IMR-90 (cell line): Measurements from ENCODE around the gene COL17A1. TPM values are rescaled to one million over a fixed set of nuclear protein-coding genes. Genes with fewer than 3 reads are reported as not detected.

Experiments
- ATAC-seq: fragments of 200-7000 bp; cut with Tn5 transposase; 2 replicates; pipeline ENCODE4 v1.9.1; 2020; ENCODE audit warnings: low read depth, mild to moderate bottlenecking, moderate library complexity
- BruUV-seq: library from RNA; stranded (reverse); fragments of 400-500 nt; replicated peaks from 2 replicates; lab custom pipeline; 2021; lab: Mats Ljungman, UMichigan
- CTCF ChIA-PET: fragments of 300-600 bp; formaldehyde crosslinking; extraction: SDS; loops from one replicate; lab custom pipeline; 2021; ENCODE audit warnings: antibody characterized with exemption; lab: Yijun Ruan, JAX
- POLR2A ChIA-PET: fragments of 300-600 bp; sonication (Branson Sonifier 250); formaldehyde crosslinking; loops from one replicate; lab custom pipeline; 2022; ENCODE audit warnings: antibody characterized with exemption; ENCODE audit not compliant: unreplicated experiment; lab: Charles Lee
- DNase-seq: peaks from one replicate; pipeline ENCODE4 v3.0.0; 2013
- H2AFZ ChIP-seq: replicated peaks from 2 replicates; pipeline ENCODE3; 2013; ENCODE audit warnings: low read length, mild to moderate bottlenecking; ENCODE audit not compliant: poor library complexity
- H2AK5ac ChIP-seq: 2 replicates; pipeline ENCODE4 v1.6.1; 2013; ENCODE audit warnings: low read depth, low read length, inconsistent platforms
- H2AK9ac ChIP-seq: replicated peaks from 2 replicates; pipeline ENCODE3; 2013; ENCODE audit warnings: mild to moderate bottlenecking, low read depth, low read length, moderate library complexity; ENCODE audit not compliant: poor library complexity
- H2BK120ac ChIP-seq: 2 replicates; pipeline ENCODE4 v1.6.1; 2013; ENCODE audit warnings: low read depth, low read length, inconsistent platforms
- H2BK15ac ChIP-seq: 3 replicates; pipeline ENCODE4 v1.6.1; 2013; ENCODE audit warnings: low read depth, low read length, inconsistent platforms
- H2BK20ac ChIP-seq: 2 replicates; pipeline ENCODE4 v1.6.1; 2013; ENCODE audit warnings: low read depth, mild to moderate bottlenecking, inconsistent platforms, low read length, moderate library complexity
- H2BK5ac ChIP-seq: 2 replicates; pipeline ENCODE4 v1.6.1; 2013; ENCODE audit warnings: mild to moderate bottlenecking, low read depth, low read length, inconsistent platforms; ENCODE audit not compliant: poor library complexity, severe bottlenecking
- H3K14ac ChIP-seq: replicated peaks from 2 replicates; pipeline ENCODE4 v1.6.1; 2013; ENCODE audit warnings: low read depth, low read length, inconsistent platforms
- H3K18ac ChIP-seq: 2 replicates; pipeline ENCODE4 v1.6.1; 2013; ENCODE audit warnings: low read depth, low read length, control low read depth
- H3K23ac ChIP-seq: 2 replicates; pipeline ENCODE4 v1.6.1; 2013; ENCODE audit warnings: low read depth, low read length, inconsistent platforms
- H3K27ac ChIP-seq: 2 replicates; pipeline ENCODE4 v1.5.1; 2013; ENCODE audit warnings: mild to moderate bottlenecking, control low read depth, low read length; ENCODE audit not compliant: insufficient read depth
- H3K27me3 ChIP-seq: 2 replicates; pipeline ENCODE4 v1.6.1; 2013; ENCODE audit warnings: low read length; ENCODE audit not compliant: control insufficient read depth, insufficient read depth
- H3K36me3 ChIP-seq: 2 replicates; pipeline ENCODE4 v1.6.1; 2013; ENCODE audit warnings: low read length, mixed read lengths; ENCODE audit not compliant: control insufficient read depth, insufficient read depth
- H3K4ac ChIP-seq: 2 replicates; pipeline ENCODE4 v1.6.1; 2013; ENCODE audit warnings: low read depth, low read length, inconsistent platforms
- H3K4me1 ChIP-seq: 2 replicates; pipeline ENCODE4 v1.6.1; 2013; ENCODE audit warnings: low read length, mixed read lengths; ENCODE audit not compliant: control insufficient read depth, insufficient read depth
- H3K4me2 ChIP-seq: 2 replicates; pipeline ENCODE4 v1.6.1; 2013; ENCODE audit warnings: low read depth, mild to moderate bottlenecking, control low read depth, low read length, moderate library complexity
- H3K4me3 ChIP-seq: 2 replicates; pipeline ENCODE4 v1.5.1; 2013; ENCODE audit warnings: low read depth, mild to moderate bottlenecking, control low read depth, low read length, moderate library complexity; ENCODE audit not compliant: insufficient read depth
- H3K56ac ChIP-seq: 2 replicates; pipeline ENCODE4 v1.6.1; 2013; ENCODE audit warnings: low read length, inconsistent platforms; ENCODE audit not compliant: insufficient read depth; ENCODE audit errors: extremely low read depth
- H3K79me1 ChIP-seq, 2 experiments: 2 replicates each; pipeline ENCODE4 v1.6.1; 2013; ENCODE audit warnings: low read length in 2 of 2, inconsistent platforms in 1 of 2, low read depth in 1 of 2
- H3K9ac ChIP-seq: 2 replicates; pipeline ENCODE4 v1.6.1; 2013; ENCODE audit warnings: low read depth, low read length, control low read depth
- H3K9me1 ChIP-seq: 2 replicates; pipeline ENCODE4 v1.6.1; 2013; ENCODE audit warnings: low read length, inconsistent platforms; ENCODE audit not compliant: insufficient read depth
- H3K9me3 ChIP-seq: 2 replicates; pipeline ENCODE4 v1.6.1; 2013; ENCODE audit warnings: low read length; ENCODE audit not compliant: control insufficient read depth, insufficient read depth
- H4K20me1 ChIP-seq: 2 replicates; pipeline ENCODE4 v1.6.1; 2013; ENCODE audit warnings: low read length, inconsistent platforms; ENCODE audit not compliant: insufficient read depth
- H4K5ac ChIP-seq: 2 replicates; pipeline ENCODE4 v1.6.1; 2013; ENCODE audit warnings: mild to moderate bottlenecking, low read depth, low read length, control low read depth
- H4K8ac ChIP-seq, 2 experiments: 2 replicates each; pipeline ENCODE4 v1.6.1; 2013; ENCODE audit warnings: low read depth in 2 of 2, low read length in 2 of 2, control low read depth in 1 of 2, inconsistent platforms in 1 of 2
- H4K91ac ChIP-seq: 2 replicates; pipeline ENCODE4 v1.6.1; 2013; ENCODE audit warnings: low read depth, low read length, inconsistent platforms; ENCODE audit not compliant: insufficient read depth
- BHLHE40 ChIP-seq: fragments of 150-350 bp; IDR thresholded peaks from 2 replicates; pipeline ENCODE4 v1.6.1; 2016; ENCODE audit warnings: mild to moderate bottlenecking, low read depth, low read length
- CEBPB ChIP-seq: IDR thresholded peaks from 2 replicates; pipeline ENCODE4 v1.6.1; 2012; ENCODE audit warnings: low read depth, low read length, improper control_type of control experiment
- CHD1 ChIP-seq: IDR thresholded peaks from 2 replicates; pipeline ENCODE4 v1.6.1; 2012; ENCODE audit warnings: low read depth, low read length, improper control_type of control experiment
- CTCF ChIP-seq: conservative IDR thresholded peaks from 2 replicates; pipeline ENCODE4 v1.5.1; 2012; ENCODE audit warnings: mild to moderate bottlenecking, low read depth, low read length, improper control_type of control experiment
- ELK1 ChIP-seq: fragments of 150-350 bp; IDR thresholded peaks from 2 replicates; pipeline ENCODE4 v1.6.1; 2016; ENCODE audit warnings: low read depth, mild to moderate bottlenecking, low read length, moderate library complexity, borderline replicate concordance
- FOS ChIP-seq: fragments of 150-350 bp; IDR thresholded peaks from 2 replicates; pipeline ENCODE4 v1.6.1; 2016; ENCODE audit warnings: low read depth, low read length
- MAFK ChIP-seq: IDR thresholded peaks from 2 replicates; pipeline ENCODE4 v1.6.1; 2012; ENCODE audit warnings: low read depth, low read length, improper control_type of control experiment
- MAZ ChIP-seq: IDR thresholded peaks from 2 replicates; pipeline ENCODE4 v1.6.1; 2012; ENCODE audit warnings: low read depth, mild to moderate bottlenecking, low read length, improper control_type of control experiment, moderate library complexity, borderline replicate concordance
- MXI1 ChIP-seq: IDR thresholded peaks from 2 replicates; pipeline ENCODE4 v1.6.1; 2012; ENCODE audit warnings: low read depth, mild to moderate bottlenecking, low read length, moderate library complexity, borderline replicate concordance
- NFE2L2 ChIP-seq: fragments of 150-350 bp; IDR thresholded peaks from 2 replicates; pipeline ENCODE4 v1.6.1; 2016; ENCODE audit warnings: low read depth, mild to moderate bottlenecking, low read length
- POLR2A ChIP-seq: IDR thresholded peaks from 2 replicates; pipeline ENCODE4 v1.6.1; 2012; ENCODE audit warnings: mild to moderate bottlenecking, low read depth, low read length
- RAD21 ChIP-seq: IDR thresholded peaks from 2 replicates; pipeline ENCODE4 v1.6.1; 2012; ENCODE audit warnings: low read length, improper control_type of control experiment
- RCOR1 ChIP-seq: IDR thresholded peaks from 2 replicates; pipeline ENCODE4 v1.6.1; 2012; ENCODE audit warnings: mild to moderate bottlenecking, low read length, improper control_type of control experiment; ENCODE audit not compliant: insufficient replicate concordance
- RFX5 ChIP-seq: IDR thresholded peaks from 2 replicates; pipeline ENCODE4 v1.8.0; 2012; ENCODE audit warnings: low read depth, mild to moderate bottlenecking, low read length, moderate library complexity
- SMC3 ChIP-seq: fragments of 150-350 bp; IDR thresholded peaks from 2 replicates; pipeline ENCODE4 v1.6.1; 2016; ENCODE audit warnings: low read depth, mild to moderate bottlenecking, antibody characterized with exemption, low read length, moderate library complexity
- USF2 ChIP-seq: fragments of 150-350 bp; IDR thresholded peaks from 2 replicates; pipeline ENCODE4 v1.6.1; 2017; ENCODE audit warnings: mild to moderate bottlenecking, antibody characterized with exemption, low read length, low read depth
- WGBS, 2 experiments: methylation state at CpG; one replicate each; pipeline versions ENCODE4 v1.1.5 to v1.1.7; 2013; ENCODE audit warnings: missing lambda C conversion rate in 2 of 2; ENCODE audit not compliant: insufficient read length in 1 of 2; ENCODE audit errors: extremely low coverage in 2 of 2; 5-methylcytosine and 5-hydroxymethylcytosine counted together
- dilution Hi-C: fragments of 300-500 bp; cut with HindIII; formaldehyde crosslinking; loops from one replicate; pipeline ENCODE4 v1.14.3; 2018; ENCODE audit warnings: low sequenced_read_pairs; ENCODE audit not compliant: unreplicated experiment
- in situ Hi-C: fragments of 300-500 bp; cut with MboI; formaldehyde crosslinking; loops from 3 replicates; pipeline ENCODE4 v1.14.3; 2019; ENCODE audit warnings: low sequenced_read_pairs, inconsistent platforms, mixed read lengths
- intact Hi-C: fragments of 100-400 bp; cut with micrococcal nuclease; formaldehyde crosslinking; loops from 2 replicates; pipeline ENCODE4 v1.10.0; 2022
- polyA plus RNA-seq, 3 experiments: library from polyadenylated mRNA; depleted of rRNA; stranded (reverse); fragments of >200 nt; gene quantifications; 2 replicates each; pipeline ENCODE4 v1.2.3, GENCODE V29; 2012; ENCODE audit warnings: low replicate concordance in 1 of 3
- total RNA-seq: library from RNA; depleted of rRNA; stranded (reverse); fragments of >200 nt; gene quantifications from 2 replicates; pipeline ENCODE4 v1.2.3, GENCODE V29; 2012

Gene COL17A1
- total and polyA plus RNA-seq, 2 of the 4 experiments (the other 2 are of a cell fraction), result 0.14 to 0.18 TPM

GRCh38 chr10:104077663-104078151, 8.0 kb downstream of the COL17A1 start:
- no CpG with 5 or more reads among the region's 5 CpGs for WGBS, 2 experiments
- dilution Hi-C loops, result no loop called here

More at GRCh38 chr10:104077663-104078151, 8.0 kb downstream of the COL17A1 start:
- intact Hi-C loops, result no loop called here
- Histone ChIP-seq H2BK5ac (no peak overlapping the region), H3K4me3 (no peak overlapping the region), H2AFZ (no peak overlapping the region), H4K5ac (no peak overlapping the region), H3K4me1 (no peaks in the 10 kb centered on the region), H3K9me3 (no peaks in the 10 kb centered on the region), H3K36me3 (no peaks in the 10 kb centered on the region), H4K8ac (no peak overlapping the region), H3K27me3 (peaks cover 52% of the 10 kb centered on the region), H4K91ac (no peak overlapping the region), H3K79me1 (no peaks in the 10 kb centered on the region), H2BK20ac (no peak overlapping the region), H3K9me1 (no peaks in the 10 kb centered on the region), H2BK120ac (no peak overlapping the region), H3K4ac (no peak overlapping the region), H4K20me1 (no peaks in the 10 kb centered on the region), H3K14ac (no peak overlapping the region), H3K4me2 (no peak overlapping the region), H2AK5ac (no peak overlapping the region), H2AK9ac (no peak overlapping the region), H3K18ac (no peak overlapping the region), H3K56ac (no peak overlapping the region), H3K27ac (no peak overlapping the region), H2BK15ac (no peak overlapping the region), H3K23ac (no peak overlapping the region), H3K9ac (no peak overlapping the region)
- in situ Hi-C loops, result no loop called here
- BruUV-seq, result no TSS peak
- ATAC-seq (no peak), DNase-seq (no peak)
- ChIA-PET CTCF (interaction anchor here (0.5 kb wide), 1 partner anchor 38 kb away, joined by 6 read pairs; no protein-coding TSS in a partner anchor), POLR2A (no interaction called here)
- no peak for TF ChIP-seq RAD21
- TF ChIP-seq BHLHE40, result no peak
- TF ChIP-seq NFE2L2, result no peak
- TF ChIP-seq SMC3, result no peak
- TF ChIP-seq FOS, result no peak
- TF ChIP-seq POLR2A, result no peak
- no peak for TF ChIP-seq USF2
- TF ChIP-seq MAZ, result no peak
- TF ChIP-seq ELK1, result no peak
- no peak for TF ChIP-seq CEBPB
- TF ChIP-seq CTCF, result no peak
- TF ChIP-seq RFX5, result no peak
- TF ChIP-seq MXI1, result no peak
- TF ChIP-seq RCOR1, result no peak
- no peak for TF ChIP-seq MAFK
- TF ChIP-seq CHD1, result no peak
